Bone marrow (tissue), 2 donors: ENCODE data around the gene SCGB1D2.

Experiments used
- DNase-seq, 2 donors: peaks; one replicate each; lab custom pipeline; 2025; lab: John Stamatoyannopoulos, UW

The SCGB1D2 gene

GRCh38 chr11:62260261-62260953 lies 18.4 kb downstream of the SCGB1D2 start:
- no peak for DNase-seq

GRCh38 chr11:62264004-62264403 lies 22.0 kb downstream of the SCGB1D2 start:
- DNase-seq: no peak

GRCh38 chr11:62266558-62266957 lies 24.5 kb downstream of the SCGB1D2 start:
- DNase-seq: no peak

- no peak for DNase-seq
These were observed 25.0 kb downstream of the SCGB1D2 start for GRCh38 chr11:62267050-62267449.

- DNase-seq: no peak
These were observed 25.5 kb downstream of the SCGB1D2 start for GRCh38 chr11:62267576-62267975.

GRCh38 chr11:62269654-62270278 lies 27.7 kb downstream of the SCGB1D2 start, which contains the start of gene SCGB2A2:
Gene SCGB2A2, plus strand, starts transcription at chr11:62270158. Its CDS starts 59 bp downstream, at chr11:62270217.
- DNase-seq: no peak

GRCh38 chr11:62273284-62273683 lies 31.2 kb downstream of the SCGB1D2 start:
- no peak for DNase-seq

GRCh38 chr11:62273789-62274275 lies 31.8 kb downstream of the SCGB1D2 start:
- DNase-seq: no peak

GRCh38 chr11:62280452-62280851 lies 38.4 kb downstream of the SCGB1D2 start:
- no peak for DNase-seq
